MM.1S (cell line): ENCODE measurements around the gene STRADA.
A peak's percentile ranks its signal among the peaks of the same experiment; 100 is the strongest.

Source experiments
- DNase-seq: peaks from one replicate; pipeline ENCODE4 v3.0.0-alpha.2; 2015
- H2AFZ ChIP-seq: fragments of 300-600 bp; sonication (generic); 2 replicates; pipeline ENCODE4 v1.6.0; 2016; ENCODE audit warnings: antibody characterized with exemption, low read length
- H3F3A ChIP-seq: fragments of 300-600 bp; sonication (generic); 2 replicates; pipeline ENCODE4 v1.6.1; 2016; ENCODE audit warnings: mild to moderate bottlenecking, antibody characterized with exemption, low read length, moderate library complexity, mixed read lengths; ENCODE audit not compliant: insufficient read depth
- H3K27ac ChIP-seq: fragments of 300-600 bp; sonication (generic); 2 replicates; pipeline ENCODE4 v1.5.1; 2016; ENCODE audit warnings: mild to moderate bottlenecking, low read length
- H3K27me3 ChIP-seq: fragments of 300-600 bp; sonication (generic); replicated peaks from 2 replicates; pipeline ENCODE4 v1.6.0; 2016; ENCODE audit warnings: low read length; ENCODE audit not compliant: insufficient read depth
- H3K36me3 ChIP-seq: fragments of 300-600 bp; sonication (generic); replicated peaks from 2 replicates; pipeline ENCODE4 v1.6.1; 2016; ENCODE audit warnings: mild to moderate bottlenecking, low read length, mixed read lengths; ENCODE audit not compliant: insufficient read depth
- H3K4me1 ChIP-seq: fragments of 300-600 bp; sonication (generic); 2 replicates; pipeline ENCODE4 v1.6.1; 2016; ENCODE audit warnings: low read length, mixed read lengths
- H3K4me2 ChIP-seq: fragments of 300-600 bp; sonication (generic); 2 replicates; pipeline ENCODE4 v1.6.0; 2016; ENCODE audit warnings: low read depth, low read length
- H3K4me3 ChIP-seq: fragments of 300-600 bp; sonication (generic); 2 replicates; pipeline ENCODE4 v1.5.1; 2016; ENCODE audit warnings: low read length, mixed read lengths
- H3K79me2 ChIP-seq: fragments of 300-600 bp; sonication (generic); 2 replicates; pipeline ENCODE4 v1.6.1; 2016; ENCODE audit warnings: mixed run types, low read length, mixed read lengths
- H3K9ac ChIP-seq: fragments of 300-600 bp; sonication (generic); 2 replicates; pipeline ENCODE4 v1.6.1; 2016; ENCODE audit warnings: low read length, mixed read lengths
- H3K9me2 ChIP-seq: fragments of 300-600 bp; sonication (generic); replicated peaks from 2 replicates; pipeline ENCODE4 v1.6.1; 2016; ENCODE audit warnings: mild to moderate bottlenecking, low read length, mixed read lengths; ENCODE audit not compliant: insufficient read depth
- H3K9me3 ChIP-seq: fragments of 300-600 bp; sonication (generic); replicated peaks from 2 replicates; pipeline ENCODE4 v1.6.1; 2016; ENCODE audit warnings: mild to moderate bottlenecking, low read length, mixed read lengths; ENCODE audit not compliant: insufficient read depth
- H4K20me1 ChIP-seq: fragments of 300-600 bp; sonication (generic); 2 replicates; pipeline ENCODE4 v1.6.1; 2016; ENCODE audit warnings: mild to moderate bottlenecking, low read length, moderate library complexity, mixed read lengths; ENCODE audit not compliant: insufficient read depth
- CTCF ChIP-seq: fragments of 300-600 bp; sonication (generic); IDR thresholded peaks from 2 replicates; pipeline ENCODE4 v1.5.1; 2016; ENCODE audit warnings: antibody characterized with exemption, low read length, mixed read lengths
- EZH2 ChIP-seq: fragments of 300-600 bp; sonication (generic); optimal IDR thresholded peaks from 2 replicates; pipeline ENCODE3; 2017; ENCODE audit warnings: low read depth, mild to moderate bottlenecking, antibody characterized with exemption, low read length, mixed read lengths
- EZH2phosphoT487 ChIP-seq: fragments of 300-600 bp; sonication (generic); IDR thresholded peaks from 2 replicates; pipeline ENCODE4 v1.6.1; 2018; ENCODE audit warnings: antibody characterized with exemption, low read length

The STRADA gene

GRCh38 chr17:63772801-63773271 lies 31.2 kb upstream of the STRADA start:
- H3K27ac ChIP-seq, result peak overlapping the region; percentile 93
- H3K9me3 ChIP-seq, result no peaks in the 10 kb centered on the region
- DNase-seq, result peak; percentile 26
- TF ChIP-seq CTCF, result no peak
- no peak for TF ChIP-seq EZH2phosphoT487
- no peak for TF ChIP-seq EZH2
- peak overlapping the region; percentile 90 for H2AFZ ChIP-seq
- peaks cover 14% of the 10 kb centered on the region for H3F3A ChIP-seq
- H3K27me3 ChIP-seq, result no peaks in the 10 kb centered on the region
- peak overlapping the region; percentile 93 for H3K4me3 ChIP-seq
- no peaks in the 10 kb centered on the region for H3K9me2 ChIP-seq
- 0 out of 2 replicates have a peak, but pooled peaks cover 3% of the 10 kb centered on the region for H3K36me3 ChIP-seq
- 0 out of 2 replicates have a peak, but pooled peaks cover 3% of the 10 kb centered on the region for H4K20me1 ChIP-seq
- H3K79me2 ChIP-seq, result peaks cover 92% of the 10 kb centered on the region
- peaks cover 12% of the 10 kb centered on the region; the same call in 1 of the 2 replicates for H3K4me1 ChIP-seq
- peak overlapping the region; percentile 87 for H3K9ac ChIP-seq
- H3K4me2 ChIP-seq, result peak overlapping the region; percentile 63

GRCh38 chr17:63768433-63768832 lies 26.8 kb upstream of the STRADA start:
- no peaks in the 10 kb centered on the region for H3K27me3 ChIP-seq
- H2AFZ ChIP-seq, result no peak overlapping the region
- no peak overlapping the region for H3K9ac ChIP-seq
- no peak overlapping the region for H3K4me2 ChIP-seq
- H3K79me2 ChIP-seq, result peaks cover 94% of the 10 kb centered on the region
- H3K27ac ChIP-seq, result no peak overlapping the region
- H3K9me2 ChIP-seq, result no peaks in the 10 kb centered on the region
- no peak for TF ChIP-seq EZH2
- no peak for TF ChIP-seq EZH2phosphoT487
- no peak for TF ChIP-seq CTCF
- DNase-seq, result no peak
- H3K9me3 ChIP-seq, result no peaks in the 10 kb centered on the region
- H3K36me3 ChIP-seq, result 0 out of 2 replicates have a peak, but pooled peaks cover 4% of the 10 kb centered on the region
- H4K20me1 ChIP-seq, result no peaks in the 10 kb centered on the region
- peaks cover 10% of the 10 kb centered on the region for H3F3A ChIP-seq
- no peak overlapping the region for H3K4me3 ChIP-seq
- no peaks in the 10 kb centered on the region for H3K4me1 ChIP-seq

- H3K9me2 ChIP-seq, result no peaks in the 10 kb centered on the region
- H3K4me3 ChIP-seq, result no peak overlapping the region
- no peaks in the 10 kb centered on the region for H4K20me1 ChIP-seq
- H3K79me2 ChIP-seq, result peaks cover 83% of the 10 kb centered on the region
- no peak overlapping the region for H3K4me2 ChIP-seq
- H3K4me1 ChIP-seq, result no peaks in the 10 kb centered on the region
- 0 out of 2 replicates have a peak, but pooled peaks cover 7% of the 10 kb centered on the region for H3K36me3 ChIP-seq
- no peaks in the 10 kb centered on the region for H3F3A ChIP-seq
- H3K9ac ChIP-seq, result no peak overlapping the region
- TF ChIP-seq EZH2phosphoT487 (no peak), EZH2 (no peak), CTCF (no peak)
- H2AFZ ChIP-seq, result no peak overlapping the region
- no peaks in the 10 kb centered on the region for H3K9me3 ChIP-seq
- H3K27ac ChIP-seq, result no peak overlapping the region
- no peaks in the 10 kb centered on the region for H3K27me3 ChIP-seq
- DNase-seq, result no peak
Measured at GRCh38 chr17:63766754-63767153, 25.2 kb upstream of the STRADA start.
